RWPE1 (cell line): Measurements from ENCODE around the gene PKN1.

Experiments used
- CTCF ChIA-PET: fragments of 350-600 bp; sonication (Branson Sonifier 250); formaldehyde crosslinking; extraction: SDS; loops from one replicate; lab custom pipeline; 2021; lab: Yijun Ruan, JAX
- POLR2A ChIA-PET: fragments of 400-600 bp; formaldehyde crosslinking; extraction: SDS; loops from one replicate; lab custom pipeline; 2020; ENCODE audit warnings: antibody characterized with exemption; ENCODE audit not compliant: low non-redundant PET; lab: Yijun Ruan, JAX
- DNase-seq: peaks from one replicate; pipeline ENCODE4 v3.0.0; 2012; ENCODE audit warnings: low spot score
- H3K27ac ChIP-seq: fragments of 450-650 bp; 2 replicates; pipeline ENCODE4 v1.5.1; 2017
- CTCF ChIP-seq: fragments of 450-650 bp; conservative IDR thresholded peaks from 2 replicates; pipeline ENCODE4 v1.5.1; 2017; ENCODE audit warnings: low read depth, mild to moderate bottlenecking

The PKN1 gene

GRCh38 chr19:14407605-14408484, 25.3 kb upstream of the PKN1 start:
- no peak for DNase-seq
- CTCF ChIA-PET = interaction anchor here (0.5 to 1.4 kb wide), 3 partner anchors 178 to 214 kb away, joined by 3 to 5 read pairs (median 4); no protein-coding TSS in a partner anchor
- POLR2A ChIA-PET = no interaction called here
- peak overlapping the region; percentile 70 for H3K27ac ChIP-seq
- TF ChIP-seq CTCF = no peak

GRCh38 chr19:14408491-14409145, 24.5 kb upstream of the PKN1 start:
- no peak for TF ChIP-seq CTCF
- ChIA-PET CTCF (interaction anchor here (0.5 to 0.7 kb wide), 2 partner anchors 179 to 191 kb away, joined by 4 read pairs; no protein-coding TSS in a partner anchor), POLR2A (no interaction called here)
- DNase-seq = no peak
- H3K27ac ChIP-seq = peak overlapping the region; percentile 70

GRCh38 chr19:14409146-14410023, 23.7 kb upstream of the PKN1 start:
- no peak for DNase-seq
- ChIA-PET POLR2A (no interaction called here), CTCF (interaction anchor here (0.7 kb wide), 1 partner anchor 192 kb away, joined by 4 read pairs; no protein-coding TSS in a partner anchor)
- TF ChIP-seq CTCF = no peak
- H3K27ac ChIP-seq = peak overlapping the region; percentile 70

GRCh38 chr19:14410091-14411051, 22.7 kb upstream of the PKN1 start:
- CTCF ChIA-PET = no interaction called here
- H3K27ac ChIP-seq = peak overlapping the region; percentile 70
- POLR2A ChIA-PET = interaction anchor here (0.5 kb wide), 1 partner anchor 1084 kb away, joined by 3 read pairs; no protein-coding TSS in a partner anchor
- no peak for DNase-seq
- TF ChIP-seq CTCF = no peak

GRCh38 chr19:14411161-14411937, 21.8 kb upstream of the PKN1 start:
- POLR2A ChIA-PET = no interaction called here
- CTCF ChIA-PET = interaction anchor here (0.5 kb wide), 1 partner anchor 52 kb away, joined by 4 read pairs; no protein-coding TSS in a partner anchor
- no peak for TF ChIP-seq CTCF
- peak overlapping the region; percentile 70 for H3K27ac ChIP-seq
- DNase-seq = no peak
